Measurements from ENCODE around the gene PTPRJ.
A peak's percentile ranks its signal among the peaks of the same experiment; 100 is the strongest.

Gene PTPRJ

DNA sequence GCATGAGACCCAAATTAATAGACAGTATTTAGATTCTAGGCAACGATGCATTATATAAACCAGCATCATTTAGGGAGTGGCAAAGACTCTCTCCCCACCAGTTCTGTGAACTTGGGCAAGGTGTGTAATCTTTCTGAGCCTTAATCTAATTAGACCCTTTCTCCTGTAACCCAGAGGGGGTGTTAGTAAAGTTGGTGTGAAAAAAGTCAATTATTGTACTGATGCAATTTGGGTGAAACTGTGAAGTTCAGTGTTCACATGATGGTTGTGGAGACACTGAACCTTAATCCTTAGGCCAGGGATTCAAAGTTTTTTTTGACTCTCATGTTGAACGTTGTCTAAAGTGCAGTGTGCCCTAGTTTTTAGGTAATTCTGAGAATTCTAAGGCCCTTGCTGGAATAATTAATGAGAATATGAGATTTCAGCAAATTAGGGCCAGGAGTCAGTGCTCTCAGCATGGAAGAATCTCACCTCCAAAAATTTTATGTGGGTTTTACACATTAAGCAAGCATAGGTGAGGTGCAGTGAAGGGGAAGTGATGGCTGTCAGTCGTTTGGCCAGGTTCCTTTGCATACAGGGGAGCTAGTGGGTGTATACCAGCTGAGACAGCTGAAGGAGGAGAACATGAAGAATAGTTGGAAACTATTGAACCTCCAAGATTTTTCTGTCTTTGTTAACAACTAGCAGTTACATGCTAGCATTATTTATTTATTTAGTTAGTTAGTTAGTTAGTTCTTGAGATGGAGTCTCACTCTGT is 94.2 kb downstream of the PTPRJ start:
- DNase-seq = no peak

DNA sequence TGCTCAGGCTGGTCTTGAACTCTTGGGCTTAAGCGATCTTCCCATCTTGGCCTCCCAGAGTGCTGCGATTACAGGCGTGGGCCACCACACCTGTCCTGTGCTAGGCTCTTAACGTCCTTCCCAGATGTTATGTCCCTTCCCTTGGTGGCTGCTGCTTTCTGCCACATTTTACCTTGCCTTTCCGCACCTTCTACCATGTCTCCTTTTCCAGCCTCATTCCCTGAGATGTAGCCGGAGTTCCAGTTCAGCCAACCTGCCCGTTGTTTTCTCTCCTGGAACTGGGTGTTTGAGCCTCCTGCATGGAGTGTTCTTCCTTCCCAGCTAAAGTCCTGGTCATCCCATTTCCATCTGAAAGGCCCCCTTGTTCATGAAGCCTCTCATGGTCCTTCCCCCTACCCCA is 95.3 kb downstream of the PTPRJ start:
- DNase-seq = no peak

- no peak for DNase-seq
Observed at GRCh38 chr11:48077251-48077650, 96.9 kb downstream of the PTPRJ start.

GRCh38 chr11:48078689-48079088 is 98.3 kb downstream of the PTPRJ start:
- peak; percentile 48 for DNase-seq

DNA sequence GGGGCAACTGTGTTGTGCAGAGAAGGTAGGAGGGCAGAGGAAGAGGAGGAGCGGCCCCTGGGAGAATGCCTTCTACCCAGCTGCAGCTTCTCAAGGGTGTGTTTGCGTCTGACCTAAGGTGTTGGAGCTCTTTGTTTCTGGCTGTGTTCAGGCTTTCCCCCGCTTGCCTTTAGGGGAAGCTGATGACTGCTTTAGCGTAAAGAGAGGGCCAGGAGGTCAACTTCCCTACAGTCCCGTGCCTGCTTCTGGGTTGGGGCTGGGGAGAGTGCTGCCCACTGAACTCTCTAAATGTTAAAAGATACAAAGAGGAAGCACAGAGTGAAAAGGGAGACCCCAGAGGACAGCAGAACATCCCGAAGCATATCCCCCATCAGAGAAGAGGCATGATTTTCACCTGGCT is 99.2 kb downstream of the PTPRJ start:
- DNase-seq = no peak

GRCh38 chr11:48080301-48080861 is 100.0 kb downstream of the PTPRJ start:
- no peak for DNase-seq

DNA sequence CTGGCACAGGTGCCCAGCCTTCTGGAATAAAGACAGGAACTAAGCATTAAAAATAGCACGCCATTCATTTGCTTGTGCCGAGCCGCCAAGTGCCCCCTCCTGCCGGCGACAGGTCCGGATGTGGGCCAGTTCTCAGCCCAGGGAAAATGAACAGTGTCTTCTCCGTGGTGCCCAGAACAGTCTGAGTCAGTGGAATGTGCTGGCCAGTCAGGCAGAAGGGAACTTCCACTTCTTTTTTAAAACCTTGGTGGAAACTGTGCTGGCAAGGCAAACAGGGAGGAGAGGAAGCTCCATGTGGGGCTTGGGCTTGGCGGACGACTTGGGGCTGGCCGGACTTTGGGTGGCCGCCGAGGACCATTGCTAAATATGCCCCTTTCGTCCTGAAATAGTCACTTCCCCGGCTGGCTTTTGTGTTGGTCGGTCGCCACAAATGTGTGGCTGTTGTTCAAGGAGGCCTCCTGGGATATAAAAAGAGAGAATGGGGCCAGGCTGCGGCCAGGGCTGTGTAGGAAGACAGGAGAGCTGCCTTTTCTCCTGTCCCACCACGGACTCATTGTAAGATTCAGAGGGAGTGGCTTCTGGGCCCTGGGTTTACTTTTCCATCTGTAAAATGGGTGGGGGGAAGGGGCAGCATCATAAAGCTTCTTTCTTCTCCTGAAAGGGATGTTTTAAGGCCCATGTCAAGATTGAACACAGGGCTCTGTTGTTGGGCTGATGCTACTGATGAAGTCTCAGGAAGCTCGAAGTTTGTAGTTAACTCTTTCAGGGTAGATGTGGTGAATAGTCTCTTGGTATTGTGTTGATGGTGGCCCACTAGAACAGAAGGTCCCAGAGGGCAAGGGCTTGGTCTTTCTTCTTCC is 101.0 kb downstream of the PTPRJ start:
- peak; percentile 41 for DNase-seq

DNA sequence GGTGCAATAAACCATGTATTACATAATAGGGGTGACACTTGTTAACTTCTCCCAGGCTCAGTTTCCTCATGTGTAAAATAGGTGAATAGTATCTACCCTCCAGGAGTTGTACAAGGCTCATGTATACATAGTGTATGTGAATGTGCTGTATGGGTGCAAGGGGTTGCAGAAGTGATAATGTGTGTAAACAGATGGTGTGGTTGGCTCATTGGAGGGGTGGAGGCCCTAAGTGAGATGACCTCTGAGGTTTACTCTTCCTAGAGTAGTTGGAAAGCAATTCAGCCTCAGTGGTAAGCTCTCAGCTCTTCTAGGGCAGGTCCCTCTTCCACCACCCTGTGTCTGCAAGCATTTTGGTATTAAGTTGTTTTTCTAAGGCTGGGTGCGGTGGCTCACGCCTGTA is 102.4 kb downstream of the PTPRJ start:
- DNase-seq = no peak

GRCh38 chr11:48083421-48083820 is 103.1 kb downstream of the PTPRJ start:
- DNase-seq = no peak

GRCh38 chr11:48085688-48086087 is 105.3 kb downstream of the PTPRJ start:
- no peak for DNase-seq

- no peak for DNase-seq
Observed at GRCh38 chr11:48087422-48087821, 107.1 kb downstream of the PTPRJ start.

DNA sequence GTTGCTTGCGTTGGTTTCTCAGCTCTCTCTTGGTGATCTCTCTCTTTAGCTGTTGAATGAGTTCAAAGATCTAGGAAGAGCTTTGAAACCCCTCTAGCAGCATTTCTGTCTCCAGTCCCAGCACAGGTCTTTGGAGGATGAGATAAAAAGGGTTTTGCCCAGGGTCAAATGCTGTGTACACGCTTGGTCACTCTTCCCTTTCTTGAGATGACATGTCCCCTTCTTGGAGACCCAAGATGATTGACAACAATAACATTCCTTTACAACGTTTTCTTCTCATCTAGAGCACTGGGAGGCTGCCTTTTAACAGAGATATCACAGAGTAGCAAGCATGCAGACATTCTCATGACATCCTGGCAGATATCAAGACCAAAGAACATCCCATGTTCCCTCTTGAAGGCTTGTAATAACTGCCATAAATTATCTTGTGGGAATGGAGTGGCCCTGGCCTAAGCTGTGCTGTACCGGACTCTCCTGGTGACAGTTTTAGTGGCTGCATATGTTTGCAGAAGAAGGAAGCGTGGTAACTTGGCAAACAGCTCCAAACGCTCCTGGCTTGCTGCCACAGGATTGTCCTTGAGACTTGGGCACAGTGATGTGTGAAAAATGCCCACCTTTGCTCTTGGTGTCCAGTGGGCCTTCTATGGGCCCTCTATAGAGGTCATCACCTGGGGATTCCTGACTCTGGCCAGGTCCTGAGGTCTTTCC is 107.8 kb downstream of the PTPRJ start:
- no peak for DNase-seq

DNA sequence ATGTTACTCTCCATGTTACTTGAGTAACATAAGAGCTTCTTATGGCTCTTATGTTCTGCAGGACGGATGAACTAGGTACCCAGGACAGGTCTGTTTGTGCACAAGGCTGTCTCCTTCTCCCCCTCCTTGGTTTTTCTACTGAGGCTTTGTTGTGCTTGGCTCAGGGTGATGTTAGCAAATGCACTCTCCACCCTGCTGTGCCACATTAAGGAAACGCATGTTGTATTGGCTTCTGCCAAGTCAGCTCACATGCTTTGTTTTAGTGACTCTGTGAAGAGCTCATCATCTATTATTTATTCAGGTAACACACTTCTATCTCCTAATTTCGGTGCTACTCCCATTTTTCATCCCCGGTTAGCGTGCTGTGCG is 108.3 kb downstream of the PTPRJ start:
- DNase-seq = no peak

DNA sequence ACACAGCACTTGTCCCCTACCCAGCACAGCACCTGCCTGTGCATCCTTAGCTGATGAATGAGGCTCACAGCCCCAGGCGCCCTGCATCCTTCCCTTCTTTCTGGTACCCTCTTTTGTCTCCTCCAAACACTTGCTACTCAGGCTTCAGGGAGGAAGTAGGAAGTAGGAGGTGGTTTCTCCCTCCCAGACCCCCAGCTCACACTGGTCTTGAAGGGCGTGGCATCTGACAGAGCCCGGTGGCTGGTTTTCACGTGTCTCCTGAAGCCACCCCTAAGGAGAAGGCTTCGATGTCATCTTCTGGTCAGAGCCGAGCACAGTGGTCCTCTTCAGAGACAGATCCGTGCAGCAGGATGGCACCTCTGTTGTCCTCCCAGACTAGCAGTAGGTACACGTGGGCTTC is 109.8 kb downstream of the PTPRJ start:
- no peak for DNase-seq

- no peak for DNase-seq
Observed at GRCh38 chr11:48091426-48092102, 111.2 kb downstream of the PTPRJ start.

DNA sequence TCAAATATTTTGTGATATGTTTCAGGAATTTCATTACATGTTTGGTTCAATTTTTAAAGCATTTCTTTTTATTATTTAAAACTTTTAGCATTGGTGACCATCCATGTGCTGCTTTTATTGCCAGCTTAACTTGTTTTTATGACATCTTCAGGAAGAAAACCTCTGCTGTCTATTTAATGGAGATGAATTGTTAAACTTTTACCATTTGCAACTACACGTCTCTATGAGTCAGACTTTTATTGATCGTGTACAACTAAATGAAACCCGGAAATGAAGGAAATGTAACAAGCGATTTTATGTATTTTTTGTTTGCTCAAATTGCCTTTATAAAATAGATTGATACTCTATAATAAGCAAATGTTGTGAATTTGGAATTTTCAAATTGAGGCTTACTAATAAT is 113.0 kb downstream of the PTPRJ start:
- no peak for DNase-seq

GRCh38 chr11:48093795-48094642 is 113.7 kb downstream of the PTPRJ start:
- peak; percentile 46 for DNase-seq

DNA sequence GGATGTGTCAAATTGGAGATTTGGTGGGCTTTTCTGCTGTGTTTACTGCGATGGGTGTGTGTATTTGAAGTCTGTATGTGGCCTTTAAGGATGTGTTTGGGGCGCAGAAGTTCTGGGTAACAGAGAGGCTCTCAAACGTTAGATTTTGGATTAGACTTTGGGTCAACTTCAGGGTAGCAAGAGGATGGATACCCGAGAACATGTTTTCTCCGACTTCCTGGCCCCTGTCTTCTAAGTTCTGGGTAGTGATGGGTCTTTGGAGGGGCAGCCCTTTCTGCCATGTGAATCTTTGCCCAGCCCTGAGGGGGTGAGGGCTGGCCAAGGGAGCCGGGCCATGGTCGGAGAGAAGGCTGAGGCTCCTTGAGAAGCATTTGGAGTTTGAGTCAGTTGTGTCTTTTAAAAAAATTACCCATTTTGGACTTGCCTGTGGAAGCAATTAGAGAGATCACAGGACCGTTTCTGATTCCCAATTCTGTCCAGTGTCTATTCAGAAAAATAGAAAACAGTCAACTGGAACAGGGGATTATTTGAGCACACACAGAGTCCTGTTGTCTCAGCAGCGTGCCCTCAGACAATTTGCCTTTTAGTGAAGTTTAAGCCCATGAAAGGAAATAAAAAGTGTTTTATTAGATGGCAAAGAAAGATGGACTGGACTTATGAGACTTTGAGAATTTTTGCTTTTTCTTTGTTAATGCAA is 114.4 kb downstream of the PTPRJ start:
- DNase-seq = no peak

GRCh38 chr11:48095779-48096470 is 115.6 kb downstream of the PTPRJ start:
- no peak for DNase-seq
